ENCODE data around the gene CDH23.

Gene CDH23

GRCh38 chr10:71783917-71784678, 387.4 kb downstream of the CDH23 start:
- Histone ChIP-seq H3K4me1 (ENCODE audit: control insufficient read depth, insufficient read depth, low read length) (peaks cover 9% of the 10 kb centered on the region; the same call in 1 of the 2 replicates), H3K27me3 (ENCODE audit: control insufficient read depth, insufficient read depth, low read length) (peaks cover 4% of the 10 kb centered on the region; the same call in 1 of the 2 replicates), H3K27ac (ENCODE audit: low read depth, low read length) (no peak overlapping the region), H3K9ac (ENCODE audit: low read length) (no peak overlapping the region), H3K4me3 (ENCODE audit: low read depth, low read length) (no peak overlapping the region), H3K9me3 (ENCODE audit: control insufficient read depth, insufficient read depth, low read depth, low read length) (no peaks in the 10 kb centered on the region), H3K36me3 (ENCODE audit: control insufficient read depth, insufficient read depth, low read length) (no peaks in the 10 kb centered on the region)

- H3K27ac ChIP-seq (ENCODE audit: low read depth, low read length), result no peak overlapping the region
- H3K9ac ChIP-seq (ENCODE audit: low read length), result no peak overlapping the region
- H3K27me3 ChIP-seq (ENCODE audit: control insufficient read depth, insufficient read depth, low read length), result peaks cover 4% of the 10 kb centered on the region; the same call in 1 of the 2 replicates
Observed at GRCh38 chr10:71784679-71785272, 388.1 kb downstream of the CDH23 start.

GRCh38 chr10:71788954-71789353, 392.2 kb downstream of the CDH23 start:
- H3K27me3 ChIP-seq (ENCODE audit: control insufficient read depth, insufficient read depth, low read length), result peaks cover 6% of the 10 kb centered on the region; the same call in 1 of the 2 replicates
- no peaks in the 10 kb centered on the region for H3K9me3 ChIP-seq (ENCODE audit: control insufficient read depth, insufficient read depth, low read depth, low read length)
- H3K4me1 ChIP-seq (ENCODE audit: control insufficient read depth, insufficient read depth, low read length), result no peaks in the 10 kb centered on the region
- H3K9ac ChIP-seq (ENCODE audit: low read length), result no peak overlapping the region
- no peaks in the 10 kb centered on the region for H3K36me3 ChIP-seq (ENCODE audit: control insufficient read depth, insufficient read depth, low read length)
- no peak overlapping the region for H3K27ac ChIP-seq (ENCODE audit: low read depth, low read length)
- H3K4me3 ChIP-seq (ENCODE audit: low read depth, low read length), result no peak overlapping the region

More at GRCh38 chr10:71784679-71785272, 388.1 kb downstream of the CDH23 start:
- Histone ChIP-seq H3K9me3 (ENCODE audit: control insufficient read depth, insufficient read depth, low read depth, low read length) (no peaks in the 10 kb centered on the region), H3K4me1 (ENCODE audit: control insufficient read depth, insufficient read depth, low read length) (peaks cover 9% of the 10 kb centered on the region; the same call in 1 of the 2 replicates), H3K36me3 (ENCODE audit: control insufficient read depth, insufficient read depth, low read length) (no peaks in the 10 kb centered on the region), H3K4me3 (ENCODE audit: low read depth, low read length) (no peak overlapping the region)

GRCh38 chr10:71789871-71790270, 393.2 kb downstream of the CDH23 start:
- H3K4me1 ChIP-seq (ENCODE audit: control insufficient read depth, insufficient read depth, low read length), result no peaks in the 10 kb centered on the region
- no peak overlapping the region for H3K27ac ChIP-seq (ENCODE audit: low read depth, low read length)
- no peak overlapping the region for H3K4me3 ChIP-seq (ENCODE audit: low read depth, low read length)
- H3K36me3 ChIP-seq (ENCODE audit: control insufficient read depth, insufficient read depth, low read length), result no peaks in the 10 kb centered on the region
- peaks cover 6% of the 10 kb centered on the region; the same call in 1 of the 2 replicates for H3K27me3 ChIP-seq (ENCODE audit: control insufficient read depth, insufficient read depth, low read length)
- no peak overlapping the region for H3K9ac ChIP-seq (ENCODE audit: low read length)
- no peaks in the 10 kb centered on the region for H3K9me3 ChIP-seq (ENCODE audit: control insufficient read depth, insufficient read depth, low read depth, low read length)

GRCh38 chr10:71790749-71791440, 394.2 kb downstream of the CDH23 start:
- H3K4me1 ChIP-seq (ENCODE audit: control insufficient read depth, insufficient read depth, low read length), result no peaks in the 10 kb centered on the region
- H3K9me3 ChIP-seq (ENCODE audit: control insufficient read depth, insufficient read depth, low read depth, low read length), result no peaks in the 10 kb centered on the region
- H3K27ac ChIP-seq (ENCODE audit: low read depth, low read length), result no peak overlapping the region
- H3K36me3 ChIP-seq (ENCODE audit: control insufficient read depth, insufficient read depth, low read length), result no peaks in the 10 kb centered on the region
- no peak overlapping the region for H3K9ac ChIP-seq (ENCODE audit: low read length)
- H3K4me3 ChIP-seq (ENCODE audit: low read depth, low read length), result no peak overlapping the region
- H3K27me3 ChIP-seq (ENCODE audit: control insufficient read depth, insufficient read depth, low read length), result peaks cover 6% of the 10 kb centered on the region; the same call in 1 of the 2 replicates

- Histone ChIP-seq H3K27me3 (ENCODE audit: control insufficient read depth, insufficient read depth, low read length) (peaks cover 3% of the 10 kb centered on the region; the same call in 1 of the 2 replicates), H3K4me3 (ENCODE audit: low read depth, low read length) (no peak overlapping the region), H3K36me3 (ENCODE audit: control insufficient read depth, insufficient read depth, low read length) (no peaks in the 10 kb centered on the region), H3K9me3 (ENCODE audit: control insufficient read depth, insufficient read depth, low read depth, low read length) (no peaks in the 10 kb centered on the region), H3K27ac (ENCODE audit: low read depth, low read length) (no peak overlapping the region), H3K9ac (ENCODE audit: low read length) (no peak overlapping the region), H3K4me1 (ENCODE audit: control insufficient read depth, insufficient read depth, low read length) (no peaks in the 10 kb centered on the region)
Observed at GRCh38 chr10:71795248-71795647, 398.5 kb downstream of the CDH23 start.

- Histone ChIP-seq H3K9me3 (ENCODE audit: control insufficient read depth, insufficient read depth, low read depth, low read length) (no peaks in the 10 kb centered on the region), H3K27me3 (ENCODE audit: control insufficient read depth, insufficient read depth, low read length) (peaks cover 3% of the 10 kb centered on the region; the same call in 1 of the 2 replicates), H3K9ac (ENCODE audit: low read length) (no peak overlapping the region), H3K4me1 (ENCODE audit: control insufficient read depth, insufficient read depth, low read length) (no peaks in the 10 kb centered on the region), H3K36me3 (ENCODE audit: control insufficient read depth, insufficient read depth, low read length) (no peaks in the 10 kb centered on the region), H3K4me3 (ENCODE audit: low read depth, low read length) (no peak overlapping the region), H3K27ac (ENCODE audit: low read depth, low read length) (no peak overlapping the region)
Observed at GRCh38 chr10:71796749-71797405, 400.2 kb downstream of the CDH23 start.

- Histone ChIP-seq H3K27me3 (ENCODE audit: control insufficient read depth, insufficient read depth, low read length) (peaks cover 3% of the 10 kb centered on the region; the same call in 1 of the 2 replicates), H3K9me3 (ENCODE audit: control insufficient read depth, insufficient read depth, low read depth, low read length) (no peaks in the 10 kb centered on the region), H3K9ac (ENCODE audit: low read length) (no peak overlapping the region), H3K4me1 (ENCODE audit: control insufficient read depth, insufficient read depth, low read length) (no peaks in the 10 kb centered on the region), H3K4me3 (ENCODE audit: low read depth, low read length) (no peak overlapping the region), H3K27ac (ENCODE audit: low read depth, low read length) (no peak overlapping the region), H3K36me3 (ENCODE audit: control insufficient read depth, insufficient read depth, low read length) (no peaks in the 10 kb centered on the region)
Observed at GRCh38 chr10:71797533-71798307, 401.0 kb downstream of the CDH23 start.

DNA sequence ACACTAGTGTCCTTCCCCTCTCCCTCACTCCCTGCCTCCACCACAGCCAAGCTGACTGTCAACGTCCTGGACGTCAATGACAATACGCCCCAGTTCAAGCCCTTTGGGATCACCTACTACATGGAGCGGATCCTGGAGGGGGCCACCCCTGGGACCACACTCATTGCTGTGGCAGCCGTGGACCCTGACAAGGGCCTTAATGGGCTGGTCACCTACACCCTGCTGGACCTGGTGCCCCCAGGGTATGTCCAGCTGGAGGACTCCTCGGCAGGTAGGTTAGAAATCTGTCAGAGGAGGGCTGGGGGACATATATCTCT, 401.5 kb downstream of the CDH23 start:
- H3K4me3 ChIP-seq (ENCODE audit: low read depth, low read length), result no peak overlapping the region
- H3K36me3 ChIP-seq (ENCODE audit: control insufficient read depth, insufficient read depth, low read length), result no peaks in the 10 kb centered on the region
- H3K9me3 ChIP-seq (ENCODE audit: control insufficient read depth, insufficient read depth, low read depth, low read length), result no peaks in the 10 kb centered on the region
- H3K27me3 ChIP-seq (ENCODE audit: control insufficient read depth, insufficient read depth, low read length), result no peaks in the 10 kb centered on the region; the same call in 1 of the 2 replicates
- H3K27ac ChIP-seq (ENCODE audit: low read depth, low read length), result no peak overlapping the region
- no peaks in the 10 kb centered on the region for H3K4me1 ChIP-seq (ENCODE audit: control insufficient read depth, insufficient read depth, low read length)
- no peak overlapping the region for H3K9ac ChIP-seq (ENCODE audit: low read length)

GRCh38 chr10:71799112-71799511, 402.4 kb downstream of the CDH23 start:
- Histone ChIP-seq H3K4me3 (ENCODE audit: low read depth, low read length) (no peak overlapping the region), H3K9ac (ENCODE audit: low read length) (no peak overlapping the region), H3K9me3 (ENCODE audit: control insufficient read depth, insufficient read depth, low read depth, low read length) (no peaks in the 10 kb centered on the region), H3K27me3 (ENCODE audit: control insufficient read depth, insufficient read depth, low read length) (peaks cover under 1% of the 10 kb centered on the region; the same call in 1 of the 2 replicates), H3K36me3 (ENCODE audit: control insufficient read depth, insufficient read depth, low read length) (no peaks in the 10 kb centered on the region), H3K27ac (ENCODE audit: low read depth, low read length) (no peak overlapping the region), H3K4me1 (ENCODE audit: control insufficient read depth, insufficient read depth, low read length) (no peaks in the 10 kb centered on the region)
